H1 (cell line): ENCODE measurements around the gene RNASEH2A. TPM values are rescaled to one million over a fixed set of nuclear protein-coding genes. Genes with fewer than 3 reads are reported as not detected.

Experiments used
- CBX5 ChIP-seq: fragments of 300-800, 300-1000 bp; sonication (generic); IDR thresholded peaks from 2 replicates; pipeline ENCODE4 v1.7.1; 2016; ENCODE audit warnings: antibody characterized with exemption, low read length, low read depth
- GTF2F1 ChIP-seq: IDR thresholded peaks from 2 replicates; pipeline ENCODE4 v1.6.1; 2012; ENCODE audit warnings: low read depth, low read length, improper control_type of control experiment, borderline replicate concordance
- HDAC2 ChIP-seq, 2 experiments: fragments of 300-600 bp in 1 of 2; sonication (generic) in 1 of 2; IDR thresholded peaks; 2 replicates each; pipeline ENCODE4 v1.6.1; 2011 to 2012; ENCODE audit warnings: low read depth in 2 of 2, low read length in 2 of 2, mild to moderate bottlenecking in 2 of 2, moderate library complexity in 2 of 2, borderline replicate concordance in 1 of 2, inconsistent platforms in 1 of 2
- RBBP5 ChIP-seq: IDR thresholded peaks from 2 replicates; pipeline ENCODE4 v1.7.1; 2012; ENCODE audit warnings: low read depth, mild to moderate bottlenecking, inconsistent platforms, low read length, moderate library complexity, borderline replicate concordance
- SIX5 ChIP-seq: IDR thresholded peaks from 2 replicates; pipeline ENCODE4 v1.6.1; 2011; ENCODE audit warnings: mild to moderate bottlenecking, low read depth, low read length
- SP2 ChIP-seq: IDR thresholded peaks from 2 replicates; pipeline ENCODE4 v1.6.1; 2012; ENCODE audit warnings: mild to moderate bottlenecking, low read length, inconsistent platforms
- TAF7 ChIP-seq: optimal IDR thresholded peaks from 2 replicates; pipeline ENCODE3; 2011; ENCODE audit warnings: low read depth, mild to moderate bottlenecking, inconsistent platforms, low read length, moderate library complexity, borderline replicate concordance
- polyA plus RNA-seq, 7 experiments: library from polyadenylated mRNA; depleted of rRNA in 3 of 7; stranded (reverse) in 5 of 7; unstranded in 2 of 7; fragments of >200 nt in 5 of 7; fragments of 200-250 nt in 2 of 7; gene quantifications; 1 replicate in 5 of 7; 2 replicates in 1 of 7; 4 replicates in 1 of 7; pipeline versions ENCODE4 v1.2.1 to v1.2.3, GENCODE V29; 2011 to 2013; ENCODE audit warnings: missing spikeins in 2 of 7, mixed read lengths in 2 of 7
- total RNA-seq: library from RNA; stranded (reverse); fragmentation: NEBNext Ultra II Directional; extraction: Animal tissue kit (Norgen Biotek cat#: 25700); gene quantifications from 2 replicates; pipeline ENCODE4 v1.2.1, GENCODE V29; 2021

The RNASEH2A gene
- total and polyA plus RNA-seq, 2 of the 8 experiments (the other 6 are each of a cell fraction or from before 2014, with no cell fraction given), result 67.5 to 120 TPM

- no peak for TF ChIP-seq SIX5
- no peak for TF ChIP-seq TAF7
- TF ChIP-seq HDAC2 (IDR thresholded peaks at IDR 0.05; ENCODE audit: borderline replicate concordance in 1 of 2, low read depth in 2 of 2, low read length in 2 of 2), result no peak
- no peak for TF ChIP-seq CBX5
- TF ChIP-seq GTF2F1, result no peak
- no peak for TF ChIP-seq SP2
- TF ChIP-seq RBBP5, result no peak
- TF ChIP-seq, all 59 proteins: peak for 0
Observed at GRCh38 chr19:12764698-12765097, 41.7 kb upstream of the RNASEH2A start (continued).
